Peyer's patch (tissue), 4 donors: ENCODE results near the gene FUT7. TPM values are rescaled to one million over a fixed set of nuclear protein-coding genes. Genes with fewer than 3 reads are reported as not detected.

Experiments
- DNase-seq, 3 donors: peaks; one replicate each; pipeline ENCODE4 v3.0.0-alpha.2; 2017 to 2019
- H3K27ac ChIP-seq, 4 donors: fragments of 200-600 bp; sonication (generic); one replicate each; pipeline ENCODE4 v1.5.1; 2016 to 2019
- H3K27me3 ChIP-seq, 2 donors: fragments of 200-600 bp; sonication (generic); one replicate each; pipeline ENCODE4 v1.5.1; 2019
- H3K36me3 ChIP-seq, 3 donors: fragments of 200-600 bp; sonication (generic); one replicate each; pipeline ENCODE4 v1.5.1; 2016 to 2019
- H3K4me1 ChIP-seq, 4 donors: fragments of 200-600 bp; sonication (generic); one replicate each; pipeline ENCODE4 v1.5.1; 2016 to 2019
- H3K4me3 ChIP-seq, 4 donors: fragments of 200-600 bp; sonication (generic); 1 replicate in 3 of 4; 2 replicates in 1 of 4; pipeline ENCODE4 v1.5.1; 2016 to 2019; ENCODE audit warnings: mild to moderate bottlenecking in 1 of 4
- H3K9me3 ChIP-seq, 4 donors: fragments of 200-600 bp; sonication (generic); one replicate each; pipeline ENCODE4 v1.5.1; 2016 to 2019; ENCODE audit warnings: mild to moderate bottlenecking in 1 of 4
- POLR2A ChIP-seq, 2 donors: fragments of 450-650 bp; IDR thresholded peaks; one replicate each; pipeline ENCODE4 v1.5.1; 2017; ENCODE audit warnings: antibody characterized with exemption in 2 of 2, mild to moderate bottlenecking in 2 of 2, moderate library complexity in 2 of 2
- total RNA-seq, 4 donors: library from RNA; depleted of rRNA; stranded (reverse); fragments of >200 nt; gene quantifications; one replicate each; pipeline ENCODE4 v1.1.0, GENCODE V29; 2016
- TF ChIP-seq, protein P1 (sequence below), 6 experiments: fragments of 450-650 bp in 4 of 6; fragments of 200-600 bp in 2 of 6; sonication (generic) in 1 of 6; IDR thresholded peaks; one replicate each; pipeline ENCODE4 v1.5.1; 2017 to 2019; ENCODE audit warnings: antibody characterized with exemption in 6 of 6, mild to moderate bottlenecking in 3 of 6, moderate library complexity in 1 of 6

Gene FUT7
- total RNA-seq, 4 donors from 2014 or later = not detected

DNA sequence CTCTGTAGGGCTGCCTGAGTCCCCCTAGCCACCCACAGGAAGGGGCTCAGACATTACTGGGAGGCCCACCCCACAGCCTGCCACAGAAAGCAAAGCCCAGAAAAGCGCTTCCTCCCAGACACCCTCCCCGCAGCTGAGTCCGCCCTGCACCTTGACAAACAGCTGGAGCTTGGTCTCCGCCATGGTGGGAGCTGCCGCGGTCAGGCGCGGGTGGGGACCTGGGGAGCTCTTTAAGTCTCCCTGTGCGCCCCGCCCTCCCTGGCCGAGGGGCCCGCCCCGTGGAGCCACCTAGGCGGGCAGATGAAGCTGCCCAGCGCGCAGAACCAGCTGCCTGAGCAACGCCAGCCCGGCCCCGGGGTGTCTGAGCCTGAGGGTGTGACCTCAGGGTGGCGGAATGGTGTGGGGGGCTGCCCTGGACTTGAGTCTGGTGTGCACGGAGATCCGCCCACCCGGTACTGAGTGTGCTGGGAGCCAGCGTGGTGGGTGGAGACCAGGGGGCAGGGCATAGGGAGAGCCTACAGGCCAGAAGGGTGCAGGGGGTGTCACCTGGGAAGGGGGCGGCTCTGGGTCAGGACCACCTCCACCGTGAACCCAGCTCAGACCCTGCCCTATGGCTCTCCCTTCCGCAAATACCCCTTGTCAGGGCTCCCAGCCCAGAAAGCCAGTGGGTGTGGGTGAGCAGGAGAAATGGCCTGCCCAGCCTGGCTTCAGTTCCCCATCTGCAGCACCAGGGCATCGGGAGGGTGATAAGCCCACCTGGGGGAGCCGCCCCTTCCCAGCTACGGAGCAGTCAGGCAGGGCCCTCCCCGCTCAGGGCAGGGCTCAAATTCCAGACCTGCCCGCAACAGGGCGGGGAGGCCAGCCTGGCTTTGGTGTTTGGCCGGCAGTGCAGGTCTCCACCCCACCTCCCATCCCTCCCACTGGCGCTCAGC is 35.3 kb downstream of the FUT7 start, which contains the start of gene CLIC3:
CLIC3 (minus strand) TSS at position 208 of the 932 bp plus-strand sequence; CDS start at position 183, 25 bp downstream.
- no peaks in the 10 kb centered on the region for H3K9me3 ChIP-seq
- peak in 1 of 2 donors; percentile 7 for TF ChIP-seq POLR2A (IDR thresholded peaks at IDR 0.05)
- TF ChIP-seq, protein P1, sequence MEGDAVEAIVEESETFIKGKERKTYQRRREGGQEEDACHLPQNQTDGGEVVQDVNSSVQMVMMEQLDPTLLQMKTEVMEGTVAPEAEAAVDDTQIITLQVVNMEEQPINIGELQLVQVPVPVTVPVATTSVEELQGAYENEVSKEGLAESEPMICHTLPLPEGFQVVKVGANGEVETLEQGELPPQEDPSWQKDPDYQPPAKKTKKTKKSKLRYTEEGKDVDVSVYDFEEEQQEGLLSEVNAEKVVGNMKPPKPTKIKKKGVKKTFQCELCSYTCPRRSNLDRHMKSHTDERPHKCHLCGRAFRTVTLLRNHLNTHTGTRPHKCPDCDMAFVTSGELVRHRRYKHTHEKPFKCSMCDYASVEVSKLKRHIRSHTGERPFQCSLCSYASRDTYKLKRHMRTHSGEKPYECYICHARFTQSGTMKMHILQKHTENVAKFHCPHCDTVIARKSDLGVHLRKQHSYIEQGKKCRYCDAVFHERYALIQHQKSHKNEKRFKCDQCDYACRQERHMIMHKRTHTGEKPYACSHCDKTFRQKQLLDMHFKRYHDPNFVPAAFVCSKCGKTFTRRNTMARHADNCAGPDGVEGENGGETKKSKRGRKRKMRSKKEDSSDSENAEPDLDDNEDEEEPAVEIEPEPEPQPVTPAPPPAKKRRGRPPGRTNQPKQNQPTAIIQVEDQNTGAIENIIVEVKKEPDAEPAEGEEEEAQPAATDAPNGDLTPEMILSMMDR (IDR thresholded peaks at IDR 0.05) = no peak
- DNase-seq = peak; percentile 68 to 81 (median 74)
- peak within 1 kb of the TSS; percentile 23 to 76 (median 64) for H3K27ac ChIP-seq
- H3K27me3 ChIP-seq = no peaks in the 10 kb centered on the region
- peaks cover 3 to 50% (median 29%) of the 10 kb centered on the region in 4 donors for H3K4me1 ChIP-seq
- H3K4me3 ChIP-seq = peak within 1 kb of the TSS; percentile 16 to 37 (median 35)
- peaks cover 0 to 7% (median 0%) of the 10 kb centered on the region in 3 donors for H3K36me3 ChIP-seq

DNA sequence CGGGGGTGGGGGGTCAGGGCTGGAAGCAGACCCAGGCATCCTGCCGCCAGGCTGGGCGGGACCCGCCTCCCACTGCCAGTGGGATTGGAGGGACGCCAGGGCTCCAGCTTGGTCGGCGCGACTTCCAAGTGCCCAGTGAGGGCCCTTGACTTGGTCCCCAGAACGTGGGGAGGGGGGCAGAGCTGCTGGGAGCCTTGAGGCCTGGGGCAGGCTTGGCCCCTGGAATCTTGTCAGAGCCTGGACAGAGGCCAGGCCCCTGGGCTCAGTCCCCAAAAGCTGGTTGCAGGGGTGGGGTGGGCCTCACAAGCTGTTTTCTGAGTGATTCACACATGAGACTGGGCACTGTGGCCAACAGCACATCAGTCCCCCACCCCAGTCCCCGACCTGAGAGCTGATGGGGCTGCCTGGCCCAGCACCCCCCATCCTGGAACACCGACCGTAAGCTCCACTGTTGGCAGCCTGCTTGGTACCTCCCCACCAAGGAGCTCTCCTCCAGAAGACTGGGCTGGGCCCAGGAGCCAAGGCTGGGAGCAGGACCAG is 36.0 kb downstream of the FUT7 start:
- peak overlapping the region; percentile 23 to 76 (median 64) for H3K27ac ChIP-seq
- no peaks in the 10 kb centered on the region for H3K9me3 ChIP-seq
- peak overlapping the region in 1 of 4 donors; percentile 33 for H3K4me3 ChIP-seq
- TF ChIP-seq, protein P1 (IDR thresholded peaks at IDR 0.05) = no peak
- TF ChIP-seq POLR2A (IDR thresholded peaks at IDR 0.05) = no peak
- peaks cover 3 to 50% (median 29%) of the 10 kb centered on the region in 4 donors for H3K4me1 ChIP-seq
- no peak for DNase-seq
- H3K36me3 ChIP-seq = peaks cover 0 to 7% (median 0%) of the 10 kb centered on the region in 3 donors
- H3K27me3 ChIP-seq = no peaks in the 10 kb centered on the region

DNA sequence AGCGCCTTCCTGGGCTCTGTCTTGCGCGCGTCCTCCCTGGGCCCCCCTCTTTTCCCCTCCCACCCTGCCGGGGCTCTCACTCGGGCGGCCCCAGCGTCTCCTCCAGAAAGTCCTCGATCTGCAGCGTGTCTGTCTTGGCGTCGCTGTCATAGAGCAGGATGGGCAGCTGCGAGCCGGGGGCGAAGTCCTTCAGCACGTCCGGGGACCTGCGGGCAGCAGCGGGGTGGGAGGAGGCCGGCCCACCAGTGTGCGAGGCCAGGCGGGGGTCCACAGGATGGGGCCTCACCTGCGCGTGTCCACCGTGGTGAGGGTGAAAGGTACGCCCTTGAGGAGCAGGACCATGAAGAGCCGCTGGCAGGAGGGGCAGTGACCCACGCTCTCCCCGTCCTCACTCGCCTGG is 36.5 kb downstream of the FUT7 start:
- H3K4me1 ChIP-seq = peaks cover 3 to 50% (median 29%) of the 10 kb centered on the region in 4 donors
- H3K27me3 ChIP-seq = no peaks in the 10 kb centered on the region
- peak overlapping the region in 1 of 4 donors; percentile 12 for H3K4me3 ChIP-seq
- TF ChIP-seq, protein P1 (IDR thresholded peaks at IDR 0.05) = no peak
- TF ChIP-seq POLR2A (IDR thresholded peaks at IDR 0.05) = no peak
- H3K27ac ChIP-seq = peak overlapping the region in 1 of 4 donors; percentile 69
- no peak for DNase-seq
- peaks cover 0 to 7% (median 0%) of the 10 kb centered on the region in 3 donors for H3K36me3 ChIP-seq
- no peaks in the 10 kb centered on the region for H3K9me3 ChIP-seq

DNA sequence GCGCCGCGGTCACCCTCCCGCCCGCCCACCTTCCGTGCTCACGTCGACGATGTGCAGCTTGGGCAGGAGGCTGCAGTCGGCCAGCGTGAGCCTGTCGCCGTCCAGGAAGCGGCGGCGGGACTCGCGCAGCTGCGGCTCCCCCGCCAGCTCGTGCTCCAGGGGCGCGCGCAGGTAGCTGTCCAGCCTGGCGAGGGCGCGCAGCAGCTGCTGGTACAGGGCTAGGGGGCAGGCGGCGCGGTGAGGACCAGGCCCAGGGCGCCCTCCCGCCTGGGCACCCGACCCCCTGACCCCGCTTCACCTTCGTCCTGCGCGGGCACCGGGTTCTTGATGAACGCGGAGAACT is 37.0 kb downstream of the FUT7 start:
- DNase-seq = no peak
- Histone ChIP-seq H3K36me3 (peaks cover 0 to 7% (median 0%) of the 10 kb centered on the region in 3 donors), H3K4me1 (peaks cover 3 to 50% (median 29%) of the 10 kb centered on the region in 4 donors), H3K27ac (no peak overlapping the region), H3K4me3 (peak overlapping the region in 1 of 4 donors; percentile 12), H3K9me3 (no peaks in the 10 kb centered on the region), H3K27me3 (no peaks in the 10 kb centered on the region)
- TF ChIP-seq, protein P1 (IDR thresholded peaks at IDR 0.05) = no peak
- no peak for TF ChIP-seq POLR2A (IDR thresholded peaks at IDR 0.05)

DNA sequence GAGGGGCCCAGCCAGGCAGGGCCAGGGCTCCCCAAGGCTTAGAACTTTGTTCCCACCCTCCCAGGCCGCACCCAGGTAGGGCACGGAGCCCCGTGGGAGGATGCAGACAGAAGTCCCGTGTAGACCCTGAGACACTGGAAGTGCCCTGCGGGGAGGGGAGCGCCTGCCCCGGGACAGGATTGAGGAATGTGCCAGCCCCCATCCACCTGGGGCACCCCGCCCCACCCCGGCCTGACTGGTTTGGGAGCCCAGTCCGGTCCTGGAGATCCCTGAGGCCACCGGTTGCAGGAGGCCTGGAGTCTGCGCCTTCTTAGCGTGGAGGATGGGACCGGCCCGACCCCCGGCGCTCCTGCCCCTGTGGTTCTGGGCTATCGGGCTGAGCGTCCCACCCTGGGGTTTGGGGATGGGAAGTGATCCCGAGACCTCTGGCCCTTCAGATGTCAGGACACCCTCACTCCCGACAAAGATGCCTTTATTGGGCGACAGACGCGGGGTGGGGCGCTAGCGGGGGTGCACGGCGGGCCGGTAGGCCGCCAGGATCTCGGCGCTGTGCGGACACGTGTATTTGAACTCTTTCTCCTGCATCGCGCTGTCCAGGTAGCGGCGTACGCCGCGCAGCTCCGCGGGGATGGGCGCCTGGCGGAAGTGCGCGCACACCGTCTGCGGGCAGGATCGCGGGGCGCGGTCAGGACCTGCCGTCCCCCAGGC is 37.6 kb downstream of the FUT7 start:
- Histone ChIP-seq H3K36me3 (peaks cover 0 to 7% (median 0%) of the 10 kb centered on the region in 3 donors), H3K9me3 (no peaks in the 10 kb centered on the region), H3K27me3 (no peaks in the 10 kb centered on the region), H3K4me3 (no peak overlapping the region), H3K4me1 (peaks cover 3 to 50% (median 29%) of the 10 kb centered on the region in 4 donors), H3K27ac (no peak overlapping the region)
- no peak for DNase-seq
- no peak for TF ChIP-seq POLR2A (IDR thresholded peaks at IDR 0.05)
- TF ChIP-seq, protein P1 (IDR thresholded peaks at IDR 0.05) = no peak
